IPS-18a (cell line): ENCODE data around the gene NOL4L.

Experiments
- H3K27ac ChIP-seq: one replicate; pipeline ENCODE4 v1.5.1; 2013; ENCODE audit warnings: low read length
- H3K27me3 ChIP-seq: one replicate; pipeline ENCODE4 v1.6.1; 2013; ENCODE audit warnings: mild to moderate bottlenecking, low read length; ENCODE audit not compliant: control insufficient read depth, insufficient read depth
- H3K36me3 ChIP-seq: one replicate; pipeline ENCODE4 v1.6.1; 2013; ENCODE audit warnings: low read depth, low read length; ENCODE audit not compliant: control insufficient read depth
- H3K4me1 ChIP-seq: one replicate; pipeline ENCODE4 v1.6.1; 2013; ENCODE audit warnings: low read depth, low read length; ENCODE audit not compliant: control insufficient read depth
- H3K4me3 ChIP-seq: one replicate; pipeline ENCODE4 v1.5.1; 2013; ENCODE audit warnings: low read length
- H3K9ac ChIP-seq: one replicate; pipeline ENCODE4 v1.6.1; 2013; ENCODE audit warnings: mild to moderate bottlenecking, low read length, moderate library complexity
- H3K9me3 ChIP-seq: one replicate; pipeline ENCODE4 v1.6.1; 2013; ENCODE audit warnings: low read depth, low read length; ENCODE audit not compliant: control insufficient read depth

Gene NOL4L

GRCh38 chr20:32562495-32562911 is 22.6 kb downstream of the NOL4L start:
- H3K9me3 ChIP-seq: no peaks in the 10 kb centered on the region
- no peaks in the 10 kb centered on the region for H3K36me3 ChIP-seq
- no peak overlapping the region for H3K4me3 ChIP-seq
- H3K9ac ChIP-seq: no peak overlapping the region
- peaks cover 14% of the 10 kb centered on the region for H3K4me1 ChIP-seq
- H3K27me3 ChIP-seq: no peaks in the 10 kb centered on the region
- H3K27ac ChIP-seq: no peak overlapping the region

- H3K9me3 ChIP-seq: no peaks in the 10 kb centered on the region
- H3K36me3 ChIP-seq: no peaks in the 10 kb centered on the region
- H3K9ac ChIP-seq: no peak overlapping the region
- H3K4me1 ChIP-seq: peaks cover 14% of the 10 kb centered on the region
- H3K4me3 ChIP-seq: no peak overlapping the region
- H3K27ac ChIP-seq: no peak overlapping the region
- H3K27me3 ChIP-seq: no peaks in the 10 kb centered on the region
Measured at GRCh38 chr20:32560989-32561830, 23.9 kb downstream of the NOL4L start.

GRCh38 chr20:32560482-32560988 is 24.6 kb downstream of the NOL4L start:
- Histone ChIP-seq H3K9ac (no peak overlapping the region), H3K4me1 (peaks cover 14% of the 10 kb centered on the region), H3K9me3 (no peaks in the 10 kb centered on the region), H3K36me3 (no peaks in the 10 kb centered on the region), H3K27ac (no peak overlapping the region), H3K27me3 (no peaks in the 10 kb centered on the region), H3K4me3 (no peak overlapping the region)

GRCh38 chr20:32559753-32560380 is 25.3 kb downstream of the NOL4L start:
- H3K27me3 ChIP-seq: no peaks in the 10 kb centered on the region
- no peaks in the 10 kb centered on the region for H3K9me3 ChIP-seq
- H3K9ac ChIP-seq: no peak overlapping the region
- no peak overlapping the region for H3K27ac ChIP-seq
- peaks cover 14% of the 10 kb centered on the region for H3K4me1 ChIP-seq
- H3K36me3 ChIP-seq: no peaks in the 10 kb centered on the region
- H3K4me3 ChIP-seq: no peak overlapping the region

- Histone ChIP-seq H3K4me3 (no peak overlapping the region), H3K9me3 (no peaks in the 10 kb centered on the region), H3K27me3 (no peaks in the 10 kb centered on the region), H3K27ac (no peak overlapping the region), H3K36me3 (no peaks in the 10 kb centered on the region), H3K9ac (no peak overlapping the region), H3K4me1 (peaks cover 17% of the 10 kb centered on the region)
Measured at GRCh38 chr20:32559205-32559752, 25.9 kb downstream of the NOL4L start.

GRCh38 chr20:32558526-32558925 is 26.6 kb downstream of the NOL4L start:
- no peaks in the 10 kb centered on the region for H3K9me3 ChIP-seq
- no peaks in the 10 kb centered on the region for H3K27me3 ChIP-seq
- peaks cover 17% of the 10 kb centered on the region for H3K4me1 ChIP-seq
- H3K36me3 ChIP-seq: no peaks in the 10 kb centered on the region
- no peak overlapping the region for H3K27ac ChIP-seq
- H3K4me3 ChIP-seq: no peak overlapping the region
- no peak overlapping the region for H3K9ac ChIP-seq

GRCh38 chr20:32557319-32557718 is 27.8 kb downstream of the NOL4L start:
- no peak overlapping the region for H3K27ac ChIP-seq
- H3K27me3 ChIP-seq: no peaks in the 10 kb centered on the region
- peaks cover 17% of the 10 kb centered on the region for H3K4me1 ChIP-seq
- no peak overlapping the region for H3K9ac ChIP-seq
- no peaks in the 10 kb centered on the region for H3K9me3 ChIP-seq
- no peaks in the 10 kb centered on the region for H3K36me3 ChIP-seq
- H3K4me3 ChIP-seq: no peak overlapping the region

GRCh38 chr20:32556312-32557184 is 28.6 kb downstream of the NOL4L start:
- H3K9me3 ChIP-seq: no peaks in the 10 kb centered on the region
- H3K36me3 ChIP-seq: no peaks in the 10 kb centered on the region
- peaks cover 13% of the 10 kb centered on the region for H3K4me1 ChIP-seq
- no peaks in the 10 kb centered on the region for H3K27me3 ChIP-seq
- H3K9ac ChIP-seq: no peak overlapping the region
- H3K4me3 ChIP-seq: no peak overlapping the region
- H3K27ac ChIP-seq: no peak overlapping the region

GRCh38 chr20:32555584-32555983 is 29.5 kb downstream of the NOL4L start:
- no peaks in the 10 kb centered on the region for H3K9me3 ChIP-seq
- peaks cover 5% of the 10 kb centered on the region for H3K4me1 ChIP-seq
- H3K27ac ChIP-seq: no peak overlapping the region
- H3K36me3 ChIP-seq: no peaks in the 10 kb centered on the region
- H3K27me3 ChIP-seq: no peaks in the 10 kb centered on the region
- H3K4me3 ChIP-seq: no peak overlapping the region
- H3K9ac ChIP-seq: no peak overlapping the region

- no peaks in the 10 kb centered on the region for H3K36me3 ChIP-seq
- peaks cover 3% of the 10 kb centered on the region for H3K4me1 ChIP-seq
- H3K9ac ChIP-seq: no peak overlapping the region
- no peak overlapping the region for H3K4me3 ChIP-seq
- H3K27me3 ChIP-seq: no peaks in the 10 kb centered on the region
- no peaks in the 10 kb centered on the region for H3K9me3 ChIP-seq
- no peak overlapping the region for H3K27ac ChIP-seq
Measured at GRCh38 chr20:32554965-32555289, 30.2 kb downstream of the NOL4L start.

GRCh38 chr20:32553618-32554017 is 31.5 kb downstream of the NOL4L start:
- Histone ChIP-seq H3K4me1 (peaks cover 3% of the 10 kb centered on the region), H3K9me3 (no peaks in the 10 kb centered on the region), H3K36me3 (no peaks in the 10 kb centered on the region), H3K9ac (no peak overlapping the region), H3K27ac (no peak overlapping the region), H3K4me3 (no peak overlapping the region), H3K27me3 (no peaks in the 10 kb centered on the region)
